Fibroblast of lung (primary cell): ENCODE measurements around the gene DHRS4.

ENCODE experiments used
- CTCF ChIP-seq, 2 donors: IDR thresholded peaks in 1 of 2; conservative IDR thresholded peaks in 1 of 2; 1 replicate in 1 of 2; 2 replicates in 1 of 2; pipeline ENCODE4 v1.5.1; 2011 to 2012; ENCODE audit warnings: low read length in 2 of 2, control low read depth in 1 of 2, inconsistent platforms in 1 of 2, low read depth in 1 of 2, mild to moderate bottlenecking in 1 of 2
- EZH2 ChIP-seq: IDR thresholded peaks from 2 replicates; pipeline ENCODE4 v1.5.1; 2012; ENCODE audit warnings: low read length, control low read depth, mild to moderate bottlenecking; ENCODE audit errors: missing control alignments

GRCh38 chr14:23910101-23910875 is 43.3 kb upstream of the DHRS4 start:
- TF ChIP-seq CTCF (conservative IDR thresholded peaks at IDR 0.05 in 1 of 2, IDR thresholded peaks at IDR 0.05 in 1 of 2; ENCODE audit: low read depth in 1 of 2, low read length in 2 of 2) (peak; percentile 91 to 93), EZH2 (no peak)
